Inflammatory macrophage (primary cell): Measurements from ENCODE around the gene ZNHIT2.

ENCODE experiments used
- DNase-seq, 2 donors: peaks; one replicate each; pipeline ENCODE4 v3.0.0-alpha.2; 2020 to 2022

ZNHIT2 gene

GRCh38 chr11:65069217-65069616 is 48.3 kb downstream of the ZNHIT2 start:
- DNase-seq, result peak in 1 of 2 donors; percentile 27

GRCh38 chr11:65067446-65067845 is 50.1 kb downstream of the ZNHIT2 start:
- DNase-seq, result no peak

- no peak for DNase-seq
Measured at GRCh38 chr11:65066805-65067291, 50.7 kb downstream of the ZNHIT2 start.
